ENCODE results near the gene ADAM22. TPM values are rescaled to one million over a fixed set of nuclear protein-coding genes. Genes with fewer than 3 reads are reported as not detected.

The ADAM22 gene
- total and polyA plus RNA-seq, 7 donors, result under 0.01 to 3.5 (median 1.4) TPM

DNA sequence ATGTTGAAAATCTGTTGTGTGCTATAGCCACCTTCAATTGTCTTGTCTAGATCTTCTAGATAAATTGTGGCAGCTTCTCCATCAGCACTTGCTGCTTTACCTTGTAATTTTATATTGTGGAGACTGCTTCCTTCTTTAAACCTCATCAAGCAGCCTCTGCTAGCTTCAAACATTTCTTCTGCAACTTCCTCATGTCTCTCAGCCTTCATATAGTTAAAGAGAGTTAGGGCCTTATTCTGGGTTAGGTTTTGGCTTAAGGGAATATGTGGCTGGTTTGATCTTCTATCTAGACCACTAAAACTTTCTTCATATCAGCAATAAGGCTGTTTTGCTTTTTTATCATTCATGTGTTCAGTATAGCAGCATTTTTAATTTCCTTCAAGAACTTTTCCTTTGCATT, 128.2 kb downstream of the ADAM22 start:
- Histone ChIP-seq H3K27ac (no peak overlapping the region), H3K27me3 (no peaks in the 10 kb centered on the region), H3K4me1 (no peaks in the 10 kb centered on the region), H3K4me3 (no peak overlapping the region), H3K36me3 (no peaks in the 10 kb centered on the region), H3K9me3 (no peaks in the 10 kb centered on the region)
- DNase-seq, result no peak
- TF ChIP-seq EP300 (IDR thresholded peaks at IDR 0.05) (no peak), POLR2A (IDR thresholded peaks at IDR 0.05) (no peak), POLR2AphosphoS5 (IDR thresholded peaks at IDR 0.05) (no peak)
- intact Hi-C loops (cut with DNase I), result no loop called here

DNA sequence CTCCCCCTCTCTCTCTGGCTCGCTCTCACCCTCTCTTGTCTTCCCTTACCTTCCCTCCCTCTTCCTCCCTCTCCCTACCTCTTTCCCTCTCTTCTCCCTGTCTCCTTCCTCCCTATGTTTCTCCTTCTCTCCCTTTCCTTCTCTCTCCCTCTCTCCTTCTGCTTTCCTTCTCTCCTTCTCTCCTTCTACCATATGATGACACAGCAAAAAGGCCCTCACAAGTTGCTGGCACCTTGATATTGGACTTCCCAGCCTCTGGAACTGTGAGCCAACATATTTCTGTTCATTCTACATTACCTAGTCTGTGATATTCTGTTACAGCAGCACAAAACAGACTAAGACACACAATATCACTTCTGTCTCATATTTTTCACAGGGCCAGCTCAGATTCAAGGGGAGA, 135.0 kb downstream of the ADAM22 start:
- no peaks in the 10 kb centered on the region for H3K27me3 ChIP-seq

DNA sequence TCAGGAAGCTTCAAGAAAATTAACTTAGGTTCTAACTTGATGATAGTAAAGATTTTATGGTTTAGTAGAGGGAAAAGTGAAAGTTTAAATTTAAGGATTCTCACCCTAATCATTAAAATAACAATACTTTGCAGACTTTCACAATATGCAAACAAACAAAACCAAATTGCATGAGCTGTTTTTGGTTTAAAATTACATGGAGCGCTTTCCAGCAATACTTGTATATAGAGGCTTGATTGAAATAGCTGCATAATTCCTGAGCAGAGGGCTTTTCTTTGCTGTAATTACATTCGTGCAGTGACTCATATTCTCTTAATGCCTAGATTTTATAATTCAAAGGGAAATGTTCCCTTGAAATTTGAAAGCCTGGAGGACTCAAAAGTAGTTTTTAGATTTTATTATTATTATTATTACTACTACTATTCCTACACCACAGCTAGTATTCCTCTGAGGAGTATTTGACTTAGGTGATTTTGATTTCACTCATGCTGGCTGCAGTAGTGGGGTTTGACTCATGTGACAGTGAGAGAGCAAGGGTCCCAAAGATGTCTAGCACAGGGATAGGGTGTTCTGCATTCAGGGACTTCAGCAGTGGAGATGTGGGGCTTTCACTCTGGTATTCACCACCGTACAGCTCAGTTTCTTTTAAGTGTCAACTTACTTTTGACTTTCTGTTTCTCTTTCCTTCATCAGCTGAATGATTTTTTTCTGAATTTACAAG, 138.1 kb downstream of the ADAM22 start:
- intact Hi-C loops (cut with DNase I), result no loop called here
- H3K27me3 ChIP-seq, result no peaks in the 10 kb centered on the region
- no peak for DNase-seq
- H3K27ac ChIP-seq, result no peak overlapping the region
- H3K36me3 ChIP-seq, result no peaks in the 10 kb centered on the region
- H3K9me3 ChIP-seq, result no peaks in the 10 kb centered on the region
- H3K4me1 ChIP-seq, result no peaks in the 10 kb centered on the region
- H3K4me3 ChIP-seq, result no peak overlapping the region
- 46 to 63% methylated on average over 3 of the region's 3 CpGs for WGBS, 2 donors
- TF ChIP-seq POLR2A (IDR thresholded peaks at IDR 0.05), result no peak
- TF ChIP-seq, protein P1, sequence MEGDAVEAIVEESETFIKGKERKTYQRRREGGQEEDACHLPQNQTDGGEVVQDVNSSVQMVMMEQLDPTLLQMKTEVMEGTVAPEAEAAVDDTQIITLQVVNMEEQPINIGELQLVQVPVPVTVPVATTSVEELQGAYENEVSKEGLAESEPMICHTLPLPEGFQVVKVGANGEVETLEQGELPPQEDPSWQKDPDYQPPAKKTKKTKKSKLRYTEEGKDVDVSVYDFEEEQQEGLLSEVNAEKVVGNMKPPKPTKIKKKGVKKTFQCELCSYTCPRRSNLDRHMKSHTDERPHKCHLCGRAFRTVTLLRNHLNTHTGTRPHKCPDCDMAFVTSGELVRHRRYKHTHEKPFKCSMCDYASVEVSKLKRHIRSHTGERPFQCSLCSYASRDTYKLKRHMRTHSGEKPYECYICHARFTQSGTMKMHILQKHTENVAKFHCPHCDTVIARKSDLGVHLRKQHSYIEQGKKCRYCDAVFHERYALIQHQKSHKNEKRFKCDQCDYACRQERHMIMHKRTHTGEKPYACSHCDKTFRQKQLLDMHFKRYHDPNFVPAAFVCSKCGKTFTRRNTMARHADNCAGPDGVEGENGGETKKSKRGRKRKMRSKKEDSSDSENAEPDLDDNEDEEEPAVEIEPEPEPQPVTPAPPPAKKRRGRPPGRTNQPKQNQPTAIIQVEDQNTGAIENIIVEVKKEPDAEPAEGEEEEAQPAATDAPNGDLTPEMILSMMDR (IDR thresholded peaks at IDR 0.05), result no peak
- no peak for TF ChIP-seq POLR2AphosphoS5 (IDR thresholded peaks at IDR 0.05)
- TF ChIP-seq EP300 (IDR thresholded peaks at IDR 0.05), result no peak

More for the DNA sequence above, 135.0 kb downstream of the ADAM22 start:
- no peak for TF ChIP-seq POLR2A (IDR thresholded peaks at IDR 0.05)
- TF ChIP-seq, protein P1 (IDR thresholded peaks at IDR 0.05), result no peak
- TF ChIP-seq POLR2AphosphoS5 (IDR thresholded peaks at IDR 0.05), result no peak
- TF ChIP-seq EP300 (IDR thresholded peaks at IDR 0.05), result no peak
- no peak for DNase-seq
- intact Hi-C loops (cut with DNase I), result no loop called here
- Histone ChIP-seq H3K36me3 (no peaks in the 10 kb centered on the region), H3K4me1 (no peaks in the 10 kb centered on the region), H3K9me3 (no peaks in the 10 kb centered on the region), H3K4me3 (no peak overlapping the region), H3K27ac (no peak overlapping the region)
- 86 to 100% methylated on average over 1 of the region's 1 CpG for WGBS, 2 donors

DNA sequence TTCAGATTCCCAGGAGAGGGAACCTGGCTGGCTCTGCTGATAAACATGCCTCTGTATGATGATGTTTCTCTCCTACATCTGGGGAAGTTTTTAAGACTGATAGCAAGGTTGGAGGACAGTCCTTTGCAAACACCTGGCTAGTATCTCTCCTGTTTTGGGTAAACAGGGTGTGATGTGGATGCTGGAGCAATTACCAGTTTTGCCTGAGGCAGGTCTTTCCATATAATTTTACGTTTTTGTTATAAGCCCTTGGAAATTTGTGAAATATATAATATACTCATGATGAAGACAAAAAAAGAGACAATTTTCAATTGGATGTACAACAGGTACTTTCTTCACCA, 138.6 kb downstream of the ADAM22 start:
- DNase-seq, result no peak
- no peaks in the 10 kb centered on the region for H3K9me3 ChIP-seq
- WGBS, 2 donors, result 73 to 79% methylated on average over 1 of the region's 1 CpG
- H3K27ac ChIP-seq, result no peak overlapping the region
- no peaks in the 10 kb centered on the region for H3K36me3 ChIP-seq
- intact Hi-C loops (cut with DNase I), result no loop called here
- no peak overlapping the region for H3K4me3 ChIP-seq
- no peaks in the 10 kb centered on the region for H3K27me3 ChIP-seq
- TF ChIP-seq EP300 (IDR thresholded peaks at IDR 0.05), result no peak
- no peak for TF ChIP-seq POLR2AphosphoS5 (IDR thresholded peaks at IDR 0.05)
- no peaks in the 10 kb centered on the region for H3K4me1 ChIP-seq

DNA sequence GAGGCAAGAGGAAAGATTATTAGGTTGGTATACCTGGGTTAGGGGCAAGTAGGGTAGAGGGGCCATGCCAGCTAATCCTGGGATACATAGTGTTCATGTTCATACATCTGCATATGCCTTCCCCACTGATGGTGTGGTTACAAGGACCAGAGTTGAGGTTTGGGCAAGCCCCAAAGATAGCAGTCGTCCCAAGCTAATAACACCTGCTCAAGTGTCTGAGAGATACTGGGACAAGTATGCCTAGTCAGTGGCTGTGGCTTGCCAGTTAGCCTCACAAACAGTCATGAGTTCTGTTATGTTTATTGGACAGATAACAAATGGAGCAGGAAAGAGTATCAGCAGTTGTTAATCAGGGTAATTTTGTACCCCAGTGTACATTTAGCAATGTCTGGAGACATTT, 139.6 kb downstream of the ADAM22 start:
- no peaks in the 10 kb centered on the region for H3K4me1 ChIP-seq
- H3K36me3 ChIP-seq, result no peaks in the 10 kb centered on the region
- TF ChIP-seq, protein P1 (IDR thresholded peaks at IDR 0.05), result no peak
- no peak for TF ChIP-seq POLR2A (IDR thresholded peaks at IDR 0.05)
- WGBS, 2 donors, result 78 to 79% methylated on average over 1 of the region's 1 CpG
- H3K4me3 ChIP-seq, result no peak overlapping the region
- no peak for DNase-seq
- no peaks in the 10 kb centered on the region for H3K27me3 ChIP-seq
- intact Hi-C loops (cut with DNase I), result no loop called here
- H3K9me3 ChIP-seq, result no peaks in the 10 kb centered on the region
- H3K27ac ChIP-seq, result no peak overlapping the region

DNA sequence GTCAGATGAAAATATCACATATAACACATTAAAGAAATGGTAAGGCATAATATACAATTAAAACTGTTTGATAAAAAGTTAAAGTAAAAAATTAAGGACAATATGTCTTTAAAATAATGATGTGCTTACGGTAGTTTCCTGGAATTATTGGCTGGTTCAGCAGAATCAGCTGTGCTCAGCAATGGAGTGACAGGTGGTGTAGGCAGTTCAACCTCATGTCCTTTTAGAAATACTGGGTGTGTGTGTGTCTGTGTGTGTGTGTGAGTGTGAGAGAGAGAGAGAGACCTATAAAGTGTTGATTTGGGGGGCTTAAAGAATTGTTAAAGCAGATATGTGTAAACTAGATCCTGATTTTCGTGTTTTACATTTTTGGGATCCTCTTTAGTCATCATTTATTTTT, 141.2 kb downstream of the ADAM22 start:
- intact Hi-C loops (cut with DNase I), result no loop called here
- WGBS, 2 donors, result 80 to 81% methylated on average over 2 of the region's 2 CpGs

More for the DNA sequence above, 141.2 kb downstream of the ADAM22 start:
- TF ChIP-seq POLR2AphosphoS5 (IDR thresholded peaks at IDR 0.05) (no peak), POLR2A (IDR thresholded peaks at IDR 0.05) (no peak), EP300 (IDR thresholded peaks at IDR 0.05) (no peak)
- TF ChIP-seq, protein P1 (IDR thresholded peaks at IDR 0.05), result no peak
- Histone ChIP-seq H3K36me3 (no peaks in the 10 kb centered on the region), H3K4me3 (no peak overlapping the region), H3K27me3 (no peaks in the 10 kb centered on the region), H3K9me3 (no peaks in the 10 kb centered on the region), H3K27ac (no peak overlapping the region), H3K4me1 (no peaks in the 10 kb centered on the region)
- DNase-seq, result no peak
